GM23338 (cell line): Measurements from ENCODE around the gene TMEM107. TPM values are rescaled to one million over a fixed set of nuclear protein-coding genes. Genes with fewer than 3 reads are reported as not detected.

Experiments used
- ATAC-seq: fragments of 200-7000 bp; cut with Tn5 transposase; 3 replicates; pipeline ENCODE4 v1.9.1; 2020
- DNase-seq: peaks from one replicate; pipeline ENCODE4 v3.0.0-alpha.2; 2015; ENCODE audit warnings: low spot score
- H2AFZ ChIP-seq: fragments of 200-600 bp; sonication (generic); 2 replicates; pipeline ENCODE4 v1.8.0; 2016; ENCODE audit warnings: antibody characterized with exemption, mild to moderate bottlenecking, moderate library complexity
- H3F3A ChIP-seq: fragments of 200-600 bp; sonication (generic); replicated peaks from 2 replicates; pipeline ENCODE4 v1.8.0; 2017; ENCODE audit warnings: antibody characterized with exemption, mixed run types, low read depth
- H3K27ac ChIP-seq: fragments of 200-600 bp; sonication (generic); 2 replicates; pipeline ENCODE4 v1.6.1; 2016; ENCODE audit warnings: low read depth
- H3K27me3 ChIP-seq: fragments of 200-600 bp; sonication (generic); 2 replicates; pipeline ENCODE4 v1.8.0; 2016; ENCODE audit warnings: mild to moderate bottlenecking, mixed run types, moderate library complexity; ENCODE audit not compliant: insufficient read depth
- H3K36me3 ChIP-seq: fragments of 200-600 bp; sonication (generic); 2 replicates; pipeline ENCODE4 v1.8.0; 2016; ENCODE audit warnings: mild to moderate bottlenecking; ENCODE audit not compliant: insufficient read depth
- H3K4me1 ChIP-seq: fragments of 200-600 bp; sonication (generic); 2 replicates; pipeline ENCODE4 v1.8.0; 2016; ENCODE audit warnings: mild to moderate bottlenecking, moderate library complexity; ENCODE audit not compliant: insufficient read depth
- H3K4me2 ChIP-seq: fragments of 200-600 bp; sonication (generic); 2 replicates; pipeline ENCODE4 v1.7.1; 2017; ENCODE audit warnings: mixed run types
- H3K4me3 ChIP-seq: fragments of 200-600 bp; sonication (generic); 2 replicates; pipeline ENCODE4 v1.6.1; 2016; ENCODE audit warnings: mixed run types
- H3K79me2 ChIP-seq: fragments of 200-600 bp; sonication (generic); replicated peaks from 2 replicates; pipeline ENCODE4 v1.8.0; 2017; ENCODE audit warnings: mild to moderate bottlenecking; ENCODE audit not compliant: insufficient read depth
- H3K9me2 ChIP-seq: fragments of 200-600 bp; sonication (generic); 2 replicates; pipeline ENCODE4 v1.8.0; 2017; ENCODE audit not compliant: insufficient read depth
- H4K20me1 ChIP-seq: fragments of 200-600 bp; sonication (generic); replicated peaks from 2 replicates; pipeline ENCODE4 v1.8.0; 2017; ENCODE audit warnings: mild to moderate bottlenecking; ENCODE audit not compliant: insufficient read depth
- H3K27ac Mint-ChIP-seq: 2 replicates; pipeline ENCODE4 v1.8.0; 2020; ENCODE audit warnings: inconsistent platforms, mild to moderate bottlenecking, moderate library complexity, mixed read lengths
- H3K27me3 Mint-ChIP-seq: 3 replicates; pipeline ENCODE4 v1.8.0; 2022; ENCODE audit warnings: low read depth, mild to moderate bottlenecking, moderate library complexity, mixed read lengths, inconsistent platforms; ENCODE audit not compliant: insufficient read depth, poor library complexity
- H3K36me3 Mint-ChIP-seq: 3 replicates; pipeline ENCODE4 v1.8.0; 2021; ENCODE audit warnings: low read depth, mild to moderate bottlenecking, inconsistent platforms, moderate library complexity, mixed read lengths
- H3K4me1 Mint-ChIP-seq: 3 replicates; pipeline ENCODE4 v1.8.0; 2020; ENCODE audit warnings: mild to moderate bottlenecking, inconsistent platforms, mixed read lengths
- H3K4me3 Mint-ChIP-seq: 3 replicates; pipeline ENCODE4 v1.8.0; 2021; ENCODE audit warnings: moderate library complexity, mild to moderate bottlenecking, inconsistent platforms, mixed read lengths
- H3K9me3 Mint-ChIP-seq: 3 replicates; pipeline ENCODE4 v1.8.0; 2020; ENCODE audit warnings: moderate library complexity, mild to moderate bottlenecking, inconsistent platforms, mixed read lengths
- CREB1 ChIP-seq: fragments of 250-450 bp; sonication (Bioruptor Pico); IDR thresholded peaks from 2 replicates; pipeline ENCODE4 v1.5.0; 2020; ENCODE audit warnings: low read depth, mild to moderate bottlenecking, moderate library complexity
- EZH2 ChIP-seq: fragments of 200-600 bp; sonication (generic); IDR thresholded peaks from one replicate; pipeline ENCODE4 v1.8.0; 2017; ENCODE audit warnings: antibody characterized with exemption, mild to moderate bottlenecking, low read depth; ENCODE audit not compliant: unreplicated experiment
- JUNB ChIP-seq: IDR thresholded peaks from one replicate; pipeline ENCODE4 v1.6.1; 2016; ENCODE audit warnings: antibody characterized with exemption; ENCODE audit not compliant: unreplicated experiment
- POLR2AphosphoS5 ChIP-seq: IDR thresholded peaks from 2 replicates; pipeline ENCODE4 v1.6.1; 2016; ENCODE audit warnings: antibody characterized with exemption, low read depth
- STAT1 ChIP-seq: IDR thresholded peaks from one replicate; pipeline ENCODE4 v1.6.1; 2016; ENCODE audit warnings: antibody characterized with exemption; ENCODE audit not compliant: unreplicated experiment
- ZNF331 ChIP-seq: fragments of 250-450 bp; sonication (Bioruptor Pico); IDR thresholded peaks from 2 replicates; pipeline ENCODE4 v1.5.0; 2020; ENCODE audit warnings: low read depth, mild to moderate bottlenecking, moderate library complexity
- polyA plus RNA-seq: library from polyadenylated mRNA; unstranded; fragments of >200 nt; fragmentation: Nextera tagmentation; extraction: Ambion mirVana; gene quantifications from 2 replicates; pipeline ENCODE4 v1.2.1, GENCODE V29; 2016
- total RNA-seq: library from RNA; depleted of rRNA; stranded (reverse); fragments of >200 nt; shearing (Covaris generic); gene quantifications from 2 replicates; pipeline ENCODE4 v1.2.3, GENCODE V29; 2014
- TF ChIP-seq, protein P1 (sequence below): IDR thresholded peaks from 2 replicates; pipeline ENCODE4 v1.6.1; 2016; ENCODE audit warnings: antibody characterized with exemption
- TF ChIP-seq, protein P2 (sequence below), 2 experiments: fragments of 200-600 bp in 1 of 2; sonication (generic) in 1 of 2; conservative IDR thresholded peaks; 2 replicates each; pipeline versions ENCODE4 v1.5.1 to v1.6.1; 2016 to 2017; ENCODE audit warnings: antibody characterized with exemption in 2 of 2, low read depth in 2 of 2, mild to moderate bottlenecking in 2 of 2, moderate library complexity in 1 of 2
- TF ChIP-seq, protein P3 (sequence below): fragments of 250-450 bp; sonication (Bioruptor Pico); IDR thresholded peaks from 2 replicates; pipeline ENCODE4 v1.5.0; 2020; ENCODE audit warnings: mild to moderate bottlenecking, moderate library complexity

TMEM107 gene
- total and polyA plus RNA-seq, 2 experiments from 2014 or later: 10.8 to 20.4 TPM

DNA sequence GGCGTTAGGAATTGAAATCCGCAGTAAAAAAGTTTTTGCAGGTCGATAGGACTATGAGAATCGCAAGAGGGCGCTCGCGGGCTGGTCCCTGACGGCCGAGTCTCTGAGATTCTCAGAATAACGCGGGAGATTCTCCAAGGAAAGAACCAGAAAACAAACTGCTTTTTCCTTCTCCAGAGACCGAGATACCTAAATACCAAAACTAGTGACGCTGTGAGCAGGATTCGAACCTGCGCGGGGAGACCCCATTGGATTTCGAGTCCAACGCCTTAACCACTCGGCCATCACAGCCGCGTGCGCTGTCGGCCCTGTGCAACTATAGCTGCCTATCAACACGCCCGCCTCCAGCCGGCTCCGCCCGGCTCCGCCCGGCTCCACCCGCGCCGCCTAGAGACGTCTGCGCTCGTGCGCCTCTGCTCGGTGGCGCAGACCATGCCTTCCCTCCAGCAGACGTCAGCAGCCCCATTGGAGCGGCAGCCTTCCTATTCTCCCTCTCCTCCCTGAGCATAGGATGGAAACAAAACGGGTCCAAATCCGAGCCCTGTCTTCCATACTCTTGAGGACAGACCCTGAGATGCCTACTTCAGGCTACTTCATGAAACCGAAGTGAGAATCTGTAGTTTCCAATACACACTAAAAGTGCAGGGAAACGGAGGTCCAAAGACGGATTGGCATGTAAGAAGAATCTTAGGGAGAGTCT is 37.4 kb downstream of the TMEM107 start:
- peak overlapping the region; percentile 88 for H3K27ac ChIP-seq
- H3K27me3 Mint-ChIP-seq: peaks cover 8% of the 10 kb centered on the region
- peaks cover 4% of the 10 kb centered on the region; the same call in 1 of the 3 replicates for H3K9me3 Mint-ChIP-seq
- peaks cover 6% of the 10 kb centered on the region; the same call in 2 of the 3 replicates for H3K4me1 Mint-ChIP-seq
- peak; percentile 97 for DNase-seq
- H3K36me3 Mint-ChIP-seq: peaks cover 17% of the 10 kb centered on the region
- H3K9me2 ChIP-seq: no peaks in the 10 kb centered on the region
- H3K4me3 ChIP-seq: peak overlapping the region; percentile 82
- peaks cover 21% of the 10 kb centered on the region for H3K27me3 ChIP-seq
- ATAC-seq: peak; percentile 92
- TF ChIP-seq, protein P1, sequence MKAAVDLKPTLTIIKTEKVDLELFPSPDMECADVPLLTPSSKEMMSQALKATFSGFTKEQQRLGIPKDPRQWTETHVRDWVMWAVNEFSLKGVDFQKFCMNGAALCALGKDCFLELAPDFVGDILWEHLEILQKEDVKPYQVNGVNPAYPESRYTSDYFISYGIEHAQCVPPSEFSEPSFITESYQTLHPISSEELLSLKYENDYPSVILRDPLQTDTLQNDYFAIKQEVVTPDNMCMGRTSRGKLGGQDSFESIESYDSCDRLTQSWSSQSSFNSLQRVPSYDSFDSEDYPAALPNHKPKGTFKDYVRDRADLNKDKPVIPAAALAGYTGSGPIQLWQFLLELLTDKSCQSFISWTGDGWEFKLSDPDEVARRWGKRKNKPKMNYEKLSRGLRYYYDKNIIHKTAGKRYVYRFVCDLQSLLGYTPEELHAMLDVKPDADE: peak; percentile 61; the same call in 1 of the 2 replicates
- TF ChIP-seq, protein P2, sequence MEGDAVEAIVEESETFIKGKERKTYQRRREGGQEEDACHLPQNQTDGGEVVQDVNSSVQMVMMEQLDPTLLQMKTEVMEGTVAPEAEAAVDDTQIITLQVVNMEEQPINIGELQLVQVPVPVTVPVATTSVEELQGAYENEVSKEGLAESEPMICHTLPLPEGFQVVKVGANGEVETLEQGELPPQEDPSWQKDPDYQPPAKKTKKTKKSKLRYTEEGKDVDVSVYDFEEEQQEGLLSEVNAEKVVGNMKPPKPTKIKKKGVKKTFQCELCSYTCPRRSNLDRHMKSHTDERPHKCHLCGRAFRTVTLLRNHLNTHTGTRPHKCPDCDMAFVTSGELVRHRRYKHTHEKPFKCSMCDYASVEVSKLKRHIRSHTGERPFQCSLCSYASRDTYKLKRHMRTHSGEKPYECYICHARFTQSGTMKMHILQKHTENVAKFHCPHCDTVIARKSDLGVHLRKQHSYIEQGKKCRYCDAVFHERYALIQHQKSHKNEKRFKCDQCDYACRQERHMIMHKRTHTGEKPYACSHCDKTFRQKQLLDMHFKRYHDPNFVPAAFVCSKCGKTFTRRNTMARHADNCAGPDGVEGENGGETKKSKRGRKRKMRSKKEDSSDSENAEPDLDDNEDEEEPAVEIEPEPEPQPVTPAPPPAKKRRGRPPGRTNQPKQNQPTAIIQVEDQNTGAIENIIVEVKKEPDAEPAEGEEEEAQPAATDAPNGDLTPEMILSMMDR (conservative IDR thresholded peaks at IDR 0.05; ENCODE audit: low read depth in 2 of 2): peak; percentile 74 to 81
- TF ChIP-seq POLR2AphosphoS5: no peak
- TF ChIP-seq CREB1 (CRISPR knock-in tag): peak; percentile 75
- no peak for TF ChIP-seq STAT1
- H3F3A ChIP-seq: peaks cover 32% of the 10 kb centered on the region
- no peaks in the 10 kb centered on the region for H4K20me1 ChIP-seq
- peaks cover 13% of the 10 kb centered on the region for H3K4me1 ChIP-seq
- H2AFZ ChIP-seq: no peak overlapping the region
- H3K4me3 Mint-ChIP-seq: no peak overlapping the region
- H3K27ac Mint-ChIP-seq: no peak overlapping the region
- H3K36me3 ChIP-seq: peaks cover 7% of the 10 kb centered on the region; the same call in 1 of the 2 replicates
- H3K79me2 ChIP-seq: no peaks in the 10 kb centered on the region
- peak overlapping the region; percentile 91 for H3K4me2 ChIP-seq

DNA sequence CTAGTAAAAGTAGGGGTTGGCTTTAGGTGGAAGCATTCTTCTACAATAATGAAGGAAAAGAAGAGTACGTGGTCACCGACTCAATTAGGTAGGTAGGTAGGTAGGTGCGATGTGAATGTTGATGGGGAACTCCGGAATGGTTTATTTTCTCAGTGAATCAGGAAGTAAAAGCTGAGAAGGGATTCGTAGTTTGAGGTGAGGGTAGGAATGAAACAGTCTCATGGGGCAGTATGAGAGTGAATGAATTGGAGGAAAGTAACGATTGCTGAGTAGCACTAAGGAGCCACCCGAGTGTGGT is 37.9 kb downstream of the TMEM107 start:
- no peak overlapping the region for H3K27ac Mint-ChIP-seq
- TF ChIP-seq, protein P3, sequence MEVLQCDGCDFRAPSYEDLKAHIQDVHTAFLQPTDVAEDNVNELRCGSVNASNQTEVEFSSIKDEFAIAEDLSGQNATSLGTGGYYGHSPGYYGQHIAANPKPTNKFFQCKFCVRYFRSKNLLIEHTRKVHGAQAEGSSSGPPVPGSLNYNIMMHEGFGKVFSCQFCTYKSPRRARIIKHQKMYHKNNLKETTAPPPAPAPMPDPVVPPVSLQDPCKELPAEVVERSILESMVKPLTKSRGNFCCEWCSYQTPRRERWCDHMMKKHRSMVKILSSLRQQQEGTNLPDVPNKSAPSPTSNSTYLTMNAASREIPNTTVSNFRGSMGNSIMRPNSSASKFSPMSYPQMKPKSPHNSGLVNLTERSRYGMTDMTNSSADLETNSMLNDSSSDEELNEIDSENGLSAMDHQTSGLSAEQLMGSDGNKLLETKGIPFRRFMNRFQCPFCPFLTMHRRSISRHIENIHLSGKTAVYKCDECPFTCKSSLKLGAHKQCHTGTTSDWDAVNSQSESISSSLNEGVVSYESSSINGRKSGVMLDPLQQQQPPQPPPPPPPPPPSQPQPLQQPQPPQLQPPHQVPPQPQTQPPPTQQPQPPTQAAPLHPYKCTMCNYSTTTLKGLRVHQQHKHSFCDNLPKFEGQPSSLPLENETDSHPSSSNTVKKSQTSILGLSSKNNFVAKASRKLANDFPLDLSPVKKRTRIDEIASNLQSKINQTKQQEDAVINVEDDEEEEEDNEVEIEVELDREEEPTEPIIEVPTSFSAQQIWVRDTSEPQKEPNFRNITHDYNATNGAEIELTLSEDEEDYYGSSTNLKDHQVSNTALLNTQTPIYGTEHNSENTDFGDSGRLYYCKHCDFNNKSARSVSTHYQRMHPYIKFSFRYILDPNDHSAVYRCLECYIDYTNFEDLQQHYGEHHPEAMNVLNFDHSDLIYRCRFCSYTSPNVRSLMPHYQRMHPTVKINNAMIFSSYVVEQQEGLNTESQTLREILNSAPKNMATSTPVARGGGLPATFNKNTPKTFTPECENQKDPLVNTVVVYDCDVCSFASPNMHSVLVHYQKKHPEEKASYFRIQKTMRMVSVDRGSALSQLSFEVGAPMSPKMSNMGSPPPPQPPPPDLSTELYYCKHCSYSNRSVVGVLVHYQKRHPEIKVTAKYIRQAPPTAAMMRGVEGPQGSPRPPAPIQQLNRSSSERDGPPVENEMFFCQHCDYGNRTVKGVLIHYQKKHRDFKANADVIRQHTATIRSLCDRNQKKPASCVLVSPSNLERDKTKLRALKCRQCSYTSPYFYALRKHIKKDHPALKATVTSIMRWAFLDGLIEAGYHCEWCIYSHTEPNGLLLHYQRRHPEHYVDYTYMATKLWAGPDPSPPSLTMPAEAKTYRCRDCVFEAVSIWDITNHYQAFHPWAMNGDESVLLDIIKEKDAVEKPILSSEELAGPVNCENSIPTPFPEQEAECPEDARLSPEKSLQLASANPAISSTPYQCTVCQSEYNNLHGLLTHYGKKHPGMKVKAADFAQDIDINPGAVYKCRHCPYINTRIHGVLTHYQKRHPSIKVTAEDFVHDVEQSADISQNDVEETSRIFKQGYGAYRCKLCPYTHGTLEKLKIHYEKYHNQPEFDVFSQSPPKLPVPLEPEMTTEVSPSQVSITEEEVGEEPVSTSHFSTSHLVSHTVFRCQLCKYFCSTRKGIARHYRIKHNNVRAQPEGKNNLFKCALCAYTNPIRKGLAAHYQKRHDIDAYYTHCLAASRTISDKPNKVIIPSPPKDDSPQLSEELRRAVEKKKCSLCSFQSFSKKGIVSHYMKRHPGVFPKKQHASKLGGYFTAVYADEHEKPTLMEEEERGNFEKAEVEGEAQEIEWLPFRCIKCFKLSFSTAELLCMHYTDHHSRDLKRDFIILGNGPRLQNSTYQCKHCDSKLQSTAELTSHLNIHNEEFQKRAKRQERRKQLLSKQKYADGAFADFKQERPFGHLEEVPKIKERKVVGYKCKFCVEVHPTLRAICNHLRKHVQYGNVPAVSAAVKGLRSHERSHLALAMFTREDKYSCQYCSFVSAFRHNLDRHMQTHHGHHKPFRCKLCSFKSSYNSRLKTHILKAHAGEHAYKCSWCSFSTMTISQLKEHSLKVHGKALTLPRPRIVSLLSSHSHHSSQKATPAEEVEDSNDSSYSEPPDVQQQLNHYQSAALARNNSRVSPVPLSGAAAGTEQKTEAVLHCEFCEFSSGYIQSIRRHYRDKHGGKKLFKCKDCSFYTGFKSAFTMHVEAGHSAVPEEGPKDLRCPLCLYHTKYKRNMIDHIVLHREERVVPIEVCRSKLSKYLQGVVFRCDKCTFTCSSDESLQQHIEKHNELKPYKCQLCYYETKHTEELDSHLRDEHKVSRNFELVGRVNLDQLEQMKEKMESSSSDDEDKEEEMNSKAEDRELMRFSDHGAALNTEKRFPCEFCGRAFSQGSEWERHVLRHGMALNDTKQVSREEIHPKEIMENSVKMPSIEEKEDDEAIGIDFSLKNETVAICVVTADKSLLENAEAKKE (CRISPR knock-in tag): no peak
- TF ChIP-seq JUNB: no peak
- no peak for TF ChIP-seq EZH2
- no peak for TF ChIP-seq ZNF331 (CRISPR knock-in tag)

More for the DNA sequence above, 37.9 kb downstream of the TMEM107 start:
- Mint-ChIP-seq H3K9me3 (peaks cover 4% of the 10 kb centered on the region; the same call in 1 of the 3 replicates), H3K36me3 (peaks cover 17% of the 10 kb centered on the region), H3K4me3 (no peak overlapping the region), H3K27me3 (peaks cover 8% of the 10 kb centered on the region), H3K4me1 (peaks cover 11% of the 10 kb centered on the region)
- no peak overlapping the region for H3K27ac ChIP-seq
- ATAC-seq (no peak; the same call in 2 of the 3 replicates), DNase-seq (no peak)
- no peaks in the 10 kb centered on the region for H4K20me1 ChIP-seq
- H3K9me2 ChIP-seq: no peaks in the 10 kb centered on the region
- H3K36me3 ChIP-seq: peaks cover 7% of the 10 kb centered on the region; the same call in 1 of the 2 replicates
- peak overlapping the region; percentile 82 for H3K4me3 ChIP-seq
- H3K79me2 ChIP-seq: no peaks in the 10 kb centered on the region
- H3K4me2 ChIP-seq: peak overlapping the region; percentile 91
- H3K27me3 ChIP-seq: peaks cover 21% of the 10 kb centered on the region
- peak overlapping the region; percentile 97 for H2AFZ ChIP-seq
- H3K4me1 ChIP-seq: peaks cover 18% of the 10 kb centered on the region
- peaks cover 32% of the 10 kb centered on the region for H3F3A ChIP-seq
